HEK293T (cell line): ENCODE results near the gene TFDP2.

Source experiments
- ARNT ChIP-seq: fragments of 450-650 bp; IDR thresholded peaks from 2 replicates; pipeline ENCODE4 v1.6.1; 2017; ENCODE audit warnings: mild to moderate bottlenecking
- ELF4 ChIP-seq: fragments of 450-650 bp; IDR thresholded peaks from 2 replicates; pipeline ENCODE4 v1.6.1; 2017; ENCODE audit warnings: antibody characterized with exemption
- FOXA1 ChIP-seq: fragments of 450-650 bp; IDR thresholded peaks from 2 replicates; pipeline ENCODE4 v1.6.1; 2016; ENCODE audit warnings: mild to moderate bottlenecking
- SP1 ChIP-seq: fragments of 450-650 bp; IDR thresholded peaks from 2 replicates; pipeline ENCODE4 v1.6.1; 2017
- TARDBP ChIP-seq: fragments of 450-650 bp; IDR thresholded peaks from 2 replicates; pipeline ENCODE4 v1.6.1; 2016
- TF ChIP-seq, protein P1 (sequence below): fragments of 450-650 bp; IDR thresholded peaks from 2 replicates; pipeline ENCODE4 v1.6.1; 2016

DNA sequence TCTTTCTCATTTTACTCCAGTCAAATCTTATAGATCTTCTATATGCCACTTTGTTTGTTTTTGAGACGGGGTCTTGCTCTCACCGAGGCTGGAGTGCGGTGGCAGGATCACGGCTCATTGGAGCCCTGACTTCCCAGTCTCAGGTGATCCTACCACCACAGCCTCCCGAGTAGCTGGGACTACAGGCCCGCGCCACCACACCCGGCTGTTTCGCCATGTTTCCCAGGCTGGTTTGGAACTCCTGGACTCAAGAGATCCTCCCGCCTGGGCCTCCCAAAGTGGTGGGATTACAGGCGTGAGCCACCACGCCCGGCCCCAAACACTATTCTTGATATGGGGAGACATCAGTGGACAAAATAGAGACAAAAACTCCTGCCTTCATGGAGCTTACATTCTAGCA lies 927 bp upstream of the TFDP2 start:
- no peak for TF ChIP-seq ELF4
- no peak for TF ChIP-seq SP1
- no peak for TF ChIP-seq FOXA1
- TF ChIP-seq ARNT: no peak
- TF ChIP-seq, protein P1, sequence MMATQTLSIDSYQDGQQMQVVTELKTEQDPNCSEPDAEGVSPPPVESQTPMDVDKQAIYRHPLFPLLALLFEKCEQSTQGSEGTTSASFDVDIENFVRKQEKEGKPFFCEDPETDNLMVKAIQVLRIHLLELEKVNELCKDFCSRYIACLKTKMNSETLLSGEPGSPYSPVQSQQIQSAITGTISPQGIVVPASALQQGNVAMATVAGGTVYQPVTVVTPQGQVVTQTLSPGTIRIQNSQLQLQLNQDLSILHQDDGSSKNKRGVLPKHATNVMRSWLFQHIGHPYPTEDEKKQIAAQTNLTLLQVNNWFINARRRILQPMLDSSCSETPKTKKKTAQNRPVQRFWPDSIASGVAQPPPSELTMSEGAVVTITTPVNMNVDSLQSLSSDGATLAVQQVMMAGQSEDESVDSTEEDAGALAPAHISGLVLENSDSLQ: no peak
- TF ChIP-seq TARDBP: no peak
